ENCODE measurements around the gene CARHSP1.

Gene CARHSP1

DNA sequence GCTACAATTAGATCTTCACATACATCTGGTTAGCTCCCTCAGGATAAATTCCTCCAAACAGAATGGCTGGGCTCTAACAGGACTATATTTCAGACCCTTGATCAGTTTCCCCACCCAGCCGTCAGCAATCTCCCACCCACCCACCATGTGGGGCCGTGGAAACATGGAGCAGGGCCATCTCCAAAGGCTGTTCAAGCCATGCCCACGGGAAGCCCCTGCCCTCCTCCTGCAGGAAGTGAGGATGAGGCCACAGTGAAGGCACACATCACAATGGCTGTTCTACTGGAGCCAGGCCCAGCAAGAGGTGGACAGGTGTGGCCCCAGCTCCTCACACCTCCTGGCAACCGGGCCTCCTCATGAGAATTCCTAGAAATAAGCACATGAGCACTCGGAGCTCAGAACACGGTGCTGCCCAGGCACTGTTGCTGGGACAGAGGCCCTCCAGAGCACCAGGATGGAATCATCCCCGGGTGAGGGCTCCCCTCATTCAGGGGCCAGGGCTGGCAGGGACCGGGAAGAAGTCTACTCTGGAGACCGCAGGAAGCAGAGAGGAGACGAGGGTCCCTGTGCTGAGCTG is 13.3 kb upstream of the CARHSP1 start, which contains the start of gene LITAFD:
TSS of gene LITAFD (plus strand) at position 311 of the 577 bp plus-strand sequence. CDS start 2,005 bp downstream, outside the sequence.
- no peaks in the 10 kb centered on the region for H3K36me3 ChIP-seq (ENCODE audit: insufficient read depth, low read length)
- H3K9me2 ChIP-seq (replicated peaks; ENCODE audit: low read depth, low read length) = no peaks in the 10 kb centered on the region
- H3K9me3 ChIP-seq (ENCODE audit: insufficient read depth, low read depth, low read length) = no peaks in the 10 kb centered on the region
- H3K79me2 ChIP-seq (ENCODE audit: insufficient read depth, low read length) = no peaks in the 10 kb centered on the region
- no peak for TF ChIP-seq EZH2phosphoT487 (IDR thresholded peaks at IDR 0.05; ENCODE audit: borderline replicate concordance)
- TF ChIP-seq, protein P1, sequence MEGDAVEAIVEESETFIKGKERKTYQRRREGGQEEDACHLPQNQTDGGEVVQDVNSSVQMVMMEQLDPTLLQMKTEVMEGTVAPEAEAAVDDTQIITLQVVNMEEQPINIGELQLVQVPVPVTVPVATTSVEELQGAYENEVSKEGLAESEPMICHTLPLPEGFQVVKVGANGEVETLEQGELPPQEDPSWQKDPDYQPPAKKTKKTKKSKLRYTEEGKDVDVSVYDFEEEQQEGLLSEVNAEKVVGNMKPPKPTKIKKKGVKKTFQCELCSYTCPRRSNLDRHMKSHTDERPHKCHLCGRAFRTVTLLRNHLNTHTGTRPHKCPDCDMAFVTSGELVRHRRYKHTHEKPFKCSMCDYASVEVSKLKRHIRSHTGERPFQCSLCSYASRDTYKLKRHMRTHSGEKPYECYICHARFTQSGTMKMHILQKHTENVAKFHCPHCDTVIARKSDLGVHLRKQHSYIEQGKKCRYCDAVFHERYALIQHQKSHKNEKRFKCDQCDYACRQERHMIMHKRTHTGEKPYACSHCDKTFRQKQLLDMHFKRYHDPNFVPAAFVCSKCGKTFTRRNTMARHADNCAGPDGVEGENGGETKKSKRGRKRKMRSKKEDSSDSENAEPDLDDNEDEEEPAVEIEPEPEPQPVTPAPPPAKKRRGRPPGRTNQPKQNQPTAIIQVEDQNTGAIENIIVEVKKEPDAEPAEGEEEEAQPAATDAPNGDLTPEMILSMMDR (conservative IDR thresholded peaks at IDR 0.05; ENCODE audit: low read length) = no peak
- no peak within 1 kb of the TSS for H3K4me3 ChIP-seq (ENCODE audit: low read length, poor library complexity, severe bottlenecking)
- no peaks in the 10 kb centered on the region for H3F3A ChIP-seq (ENCODE audit: low read depth)
- no peak within 1 kb of the TSS for H3K9ac ChIP-seq (ENCODE audit: low read depth, low read length, poor library complexity, severe bottlenecking)
- no peak within 1 kb of the TSS for H2AFZ ChIP-seq (ENCODE audit: low read length)
- no peaks in the 10 kb centered on the region for H4K20me1 ChIP-seq (ENCODE audit: insufficient read depth, low read length, poor library complexity, severe bottlenecking)
- H3K27me3 ChIP-seq (ENCODE audit: insufficient read depth, low read length, poor library complexity, severe bottlenecking) = no peaks in the 10 kb centered on the region
- no peaks in the 10 kb centered on the region for H3K4me1 ChIP-seq (ENCODE audit: insufficient read depth, low read length, poor library complexity, severe bottlenecking)
- no peak within 1 kb of the TSS for H3K4me2 ChIP-seq (ENCODE audit: low read depth, low read length, poor library complexity, severe bottlenecking)

DNA sequence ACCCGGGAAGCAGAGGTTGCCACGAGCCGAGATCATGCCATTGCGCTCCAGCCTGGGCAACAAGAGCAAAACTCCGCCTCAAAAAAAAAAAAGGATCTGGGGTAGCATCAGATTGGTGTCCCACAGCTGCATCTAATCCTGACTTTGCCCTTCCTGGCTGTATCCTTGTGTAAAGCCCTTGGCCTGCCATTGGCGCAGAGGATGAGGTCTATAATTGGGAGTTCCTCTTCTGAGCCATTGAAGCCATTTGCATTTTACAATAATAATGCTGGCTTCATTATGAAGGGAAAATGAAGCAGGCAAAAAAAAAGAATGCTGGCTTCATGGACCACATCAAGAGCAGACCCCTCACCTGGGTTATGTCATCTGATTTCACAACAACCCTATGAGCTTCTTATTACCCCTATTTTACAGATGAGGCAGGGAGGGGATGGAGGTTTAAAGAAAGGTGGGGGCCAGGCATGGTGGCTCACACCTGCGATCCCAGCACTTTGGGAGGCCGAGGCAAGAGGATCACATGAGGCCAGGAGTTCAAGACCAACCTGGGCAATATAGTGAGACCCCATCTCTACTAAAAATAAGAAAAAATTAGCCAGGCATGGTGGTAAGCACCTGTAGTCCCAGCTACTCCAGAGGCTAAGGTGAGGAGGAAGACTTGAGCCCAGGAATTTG is 12.2 kb upstream of the CARHSP1 start:
- Histone ChIP-seq H3K9ac (ENCODE audit: low read depth, low read length, poor library complexity, severe bottlenecking) (no peak overlapping the region), H3K4me2 (ENCODE audit: low read depth, low read length, poor library complexity, severe bottlenecking) (no peak overlapping the region), H3K4me3 (ENCODE audit: low read length, poor library complexity, severe bottlenecking) (no peak overlapping the region), H3K9me2 (replicated peaks; ENCODE audit: low read depth, low read length) (no peaks in the 10 kb centered on the region), H3K36me3 (ENCODE audit: insufficient read depth, low read length) (no peaks in the 10 kb centered on the region), H3K4me1 (ENCODE audit: insufficient read depth, low read length, poor library complexity, severe bottlenecking) (no peaks in the 10 kb centered on the region), H3K9me3 (ENCODE audit: insufficient read depth, low read depth, low read length) (no peaks in the 10 kb centered on the region), H4K20me1 (ENCODE audit: insufficient read depth, low read length, poor library complexity, severe bottlenecking) (no peaks in the 10 kb centered on the region), H2AFZ (ENCODE audit: low read length) (no peak overlapping the region), H3K79me2 (ENCODE audit: insufficient read depth, low read length) (no peaks in the 10 kb centered on the region), H3F3A (ENCODE audit: low read depth) (no peaks in the 10 kb centered on the region), H3K27me3 (ENCODE audit: insufficient read depth, low read length, poor library complexity, severe bottlenecking) (no peaks in the 10 kb centered on the region)
- TF ChIP-seq, protein P1 (conservative IDR thresholded peaks at IDR 0.05; ENCODE audit: low read length) = no peak
- no peak for TF ChIP-seq EZH2phosphoT487 (IDR thresholded peaks at IDR 0.05; ENCODE audit: borderline replicate concordance)

DNA sequence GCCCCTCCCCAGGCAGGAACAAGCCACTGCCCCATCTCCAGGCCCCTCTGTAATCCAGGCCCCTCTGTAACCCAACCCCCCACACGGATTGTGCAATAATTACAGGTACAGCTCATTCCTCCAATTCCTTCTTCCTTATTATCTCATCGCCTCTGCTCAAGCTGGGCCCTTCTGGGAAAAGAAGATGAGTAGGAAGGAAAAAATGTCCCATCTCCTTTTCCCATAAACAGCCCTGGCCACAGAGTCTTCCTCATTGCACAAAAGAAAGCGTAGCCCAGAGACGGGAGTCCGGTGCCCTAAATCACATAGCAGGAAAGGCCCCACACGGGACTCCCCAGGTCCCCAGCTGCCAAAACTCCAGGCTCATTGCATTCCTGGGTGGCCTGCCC is 9.7 kb upstream of the CARHSP1 start:
- no peaks in the 10 kb centered on the region for H3K9me2 ChIP-seq (replicated peaks; ENCODE audit: low read depth, low read length)
- H3K79me2 ChIP-seq (ENCODE audit: insufficient read depth, low read length) = no peaks in the 10 kb centered on the region
- H4K20me1 ChIP-seq (ENCODE audit: insufficient read depth, low read length, poor library complexity, severe bottlenecking) = no peaks in the 10 kb centered on the region
- H2AFZ ChIP-seq (ENCODE audit: low read length) = no peak overlapping the region
- no peaks in the 10 kb centered on the region for H3F3A ChIP-seq (ENCODE audit: low read depth)
- no peak overlapping the region for H3K9ac ChIP-seq (ENCODE audit: low read depth, low read length, poor library complexity, severe bottlenecking)
- no peaks in the 10 kb centered on the region for H3K27me3 ChIP-seq (ENCODE audit: insufficient read depth, low read length, poor library complexity, severe bottlenecking)
- H3K9me3 ChIP-seq (ENCODE audit: insufficient read depth, low read depth, low read length) = no peaks in the 10 kb centered on the region
- no peak overlapping the region for H3K4me2 ChIP-seq (ENCODE audit: low read depth, low read length, poor library complexity, severe bottlenecking)
- no peaks in the 10 kb centered on the region for H3K4me1 ChIP-seq (ENCODE audit: insufficient read depth, low read length, poor library complexity, severe bottlenecking)
- TF ChIP-seq EZH2phosphoT487 (IDR thresholded peaks at IDR 0.05; ENCODE audit: borderline replicate concordance) = no peak
- TF ChIP-seq, protein P1 (conservative IDR thresholded peaks at IDR 0.05; ENCODE audit: low read length) = no peak
- H3K4me3 ChIP-seq (ENCODE audit: low read length, poor library complexity, severe bottlenecking) = no peak overlapping the region
- no peaks in the 10 kb centered on the region for H3K36me3 ChIP-seq (ENCODE audit: insufficient read depth, low read length)

Data from Loucy (cell line).